ENCODE data around the gene SPRN.

The SPRN gene

DNA sequence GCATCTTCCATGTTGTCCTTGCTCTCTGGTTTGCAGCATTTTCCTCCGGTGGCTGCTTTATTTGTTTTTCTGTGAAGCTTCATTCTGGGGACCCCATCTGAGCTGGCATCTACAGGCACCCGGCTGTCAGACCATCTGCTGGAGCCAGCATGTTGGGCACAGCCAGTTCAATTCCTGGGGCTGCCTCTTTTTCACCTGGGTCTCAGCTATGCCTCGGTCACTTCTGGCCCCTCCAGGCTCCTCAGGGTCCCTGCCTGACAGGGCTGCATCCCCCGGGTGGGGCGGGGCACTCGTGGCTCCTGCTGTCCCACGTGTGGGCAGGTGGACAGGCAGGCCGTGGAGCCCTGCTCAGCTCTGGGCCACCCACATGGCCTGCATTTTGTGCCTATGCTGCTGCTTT lies 37.4 kb upstream of the SPRN start:
- no peak for TF ChIP-seq SPI1 (IDR thresholded peaks at IDR 0.05; ENCODE audit: borderline replicate concordance, low read depth)
- TF ChIP-seq, protein P1, sequence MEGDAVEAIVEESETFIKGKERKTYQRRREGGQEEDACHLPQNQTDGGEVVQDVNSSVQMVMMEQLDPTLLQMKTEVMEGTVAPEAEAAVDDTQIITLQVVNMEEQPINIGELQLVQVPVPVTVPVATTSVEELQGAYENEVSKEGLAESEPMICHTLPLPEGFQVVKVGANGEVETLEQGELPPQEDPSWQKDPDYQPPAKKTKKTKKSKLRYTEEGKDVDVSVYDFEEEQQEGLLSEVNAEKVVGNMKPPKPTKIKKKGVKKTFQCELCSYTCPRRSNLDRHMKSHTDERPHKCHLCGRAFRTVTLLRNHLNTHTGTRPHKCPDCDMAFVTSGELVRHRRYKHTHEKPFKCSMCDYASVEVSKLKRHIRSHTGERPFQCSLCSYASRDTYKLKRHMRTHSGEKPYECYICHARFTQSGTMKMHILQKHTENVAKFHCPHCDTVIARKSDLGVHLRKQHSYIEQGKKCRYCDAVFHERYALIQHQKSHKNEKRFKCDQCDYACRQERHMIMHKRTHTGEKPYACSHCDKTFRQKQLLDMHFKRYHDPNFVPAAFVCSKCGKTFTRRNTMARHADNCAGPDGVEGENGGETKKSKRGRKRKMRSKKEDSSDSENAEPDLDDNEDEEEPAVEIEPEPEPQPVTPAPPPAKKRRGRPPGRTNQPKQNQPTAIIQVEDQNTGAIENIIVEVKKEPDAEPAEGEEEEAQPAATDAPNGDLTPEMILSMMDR (IDR thresholded peaks at IDR 0.05; ENCODE audit: insufficient read depth, low read length) = no peak
- TF ChIP-seq, protein P2, sequence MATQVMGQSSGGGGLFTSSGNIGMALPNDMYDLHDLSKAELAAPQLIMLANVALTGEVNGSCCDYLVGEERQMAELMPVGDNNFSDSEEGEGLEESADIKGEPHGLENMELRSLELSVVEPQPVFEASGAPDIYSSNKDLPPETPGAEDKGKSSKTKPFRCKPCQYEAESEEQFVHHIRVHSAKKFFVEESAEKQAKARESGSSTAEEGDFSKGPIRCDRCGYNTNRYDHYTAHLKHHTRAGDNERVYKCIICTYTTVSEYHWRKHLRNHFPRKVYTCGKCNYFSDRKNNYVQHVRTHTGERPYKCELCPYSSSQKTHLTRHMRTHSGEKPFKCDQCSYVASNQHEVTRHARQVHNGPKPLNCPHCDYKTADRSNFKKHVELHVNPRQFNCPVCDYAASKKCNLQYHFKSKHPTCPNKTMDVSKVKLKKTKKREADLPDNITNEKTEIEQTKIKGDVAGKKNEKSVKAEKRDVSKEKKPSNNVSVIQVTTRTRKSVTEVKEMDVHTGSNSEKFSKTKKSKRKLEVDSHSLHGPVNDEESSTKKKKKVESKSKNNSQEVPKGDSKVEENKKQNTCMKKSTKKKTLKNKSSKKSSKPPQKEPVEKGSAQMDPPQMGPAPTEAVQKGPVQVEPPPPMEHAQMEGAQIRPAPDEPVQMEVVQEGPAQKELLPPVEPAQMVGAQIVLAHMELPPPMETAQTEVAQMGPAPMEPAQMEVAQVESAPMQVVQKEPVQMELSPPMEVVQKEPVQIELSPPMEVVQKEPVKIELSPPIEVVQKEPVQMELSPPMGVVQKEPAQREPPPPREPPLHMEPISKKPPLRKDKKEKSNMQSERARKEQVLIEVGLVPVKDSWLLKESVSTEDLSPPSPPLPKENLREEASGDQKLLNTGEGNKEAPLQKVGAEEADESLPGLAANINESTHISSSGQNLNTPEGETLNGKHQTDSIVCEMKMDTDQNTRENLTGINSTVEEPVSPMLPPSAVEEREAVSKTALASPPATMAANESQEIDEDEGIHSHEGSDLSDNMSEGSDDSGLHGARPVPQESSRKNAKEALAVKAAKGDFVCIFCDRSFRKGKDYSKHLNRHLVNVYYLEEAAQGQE (IDR thresholded peaks at IDR 0.05; ENCODE audit: insufficient replicate concordance, low read depth) = no peak
- no peak for TF ChIP-seq POLR2AphosphoS5 (IDR thresholded peaks at IDR 0.05; ENCODE audit: low read depth)
- no peak for TF ChIP-seq GABPA (IDR thresholded peaks at IDR 0.05; ENCODE audit: low read depth)
- no peak overlapping the region for H3K4me3 ChIP-seq (replicated peaks; ENCODE audit: insufficient read depth, low read length)
- H3K27me3 ChIP-seq (ENCODE audit: insufficient read depth, poor library complexity, severe bottlenecking) = no peaks in the 10 kb centered on the region
- no peak overlapping the region for H3K27ac ChIP-seq (replicated peaks)
- DNase-seq (ENCODE audit: low read depth in 1 of 2, low spot score in 1 of 2) = no peak

DNA sequence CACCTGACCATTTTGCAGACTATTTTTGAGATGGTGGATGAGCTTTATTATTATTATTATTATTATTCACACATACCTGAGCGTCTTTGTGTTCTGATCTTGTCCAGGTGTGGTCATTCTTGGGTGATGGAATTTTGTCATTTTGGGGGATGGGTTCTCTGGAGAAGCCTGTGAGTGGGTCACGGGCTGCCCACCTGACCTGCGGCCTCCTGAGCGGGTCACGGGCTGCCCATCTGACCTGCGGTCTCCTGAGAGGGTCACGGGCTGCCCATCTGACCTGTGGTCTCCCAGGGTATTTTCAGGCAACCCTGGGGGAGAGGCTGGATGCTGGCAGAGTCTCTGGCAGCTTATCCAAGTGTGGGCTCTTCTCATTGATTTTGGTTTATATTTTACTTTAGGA lies 36.6 kb upstream of the SPRN start:
- Histone ChIP-seq H3K4me3 (replicated peaks; ENCODE audit: insufficient read depth, low read length) (no peak overlapping the region), H3K27ac (replicated peaks) (no peak overlapping the region), H3K27me3 (ENCODE audit: insufficient read depth, poor library complexity, severe bottlenecking) (no peaks in the 10 kb centered on the region)
- DNase-seq (ENCODE audit: low read depth in 1 of 2, low spot score in 1 of 2) = no peak
- TF ChIP-seq POLR2AphosphoS5 (IDR thresholded peaks at IDR 0.05; ENCODE audit: low read depth) (no peak), GABPA (IDR thresholded peaks at IDR 0.05; ENCODE audit: low read depth) (no peak), SPI1 (IDR thresholded peaks at IDR 0.05; ENCODE audit: borderline replicate concordance, low read depth) (no peak)
- TF ChIP-seq, protein P2 (IDR thresholded peaks at IDR 0.05; ENCODE audit: insufficient replicate concordance, low read depth) = no peak
- TF ChIP-seq, protein P1 (IDR thresholded peaks at IDR 0.05; ENCODE audit: insufficient read depth, low read length) = no peak

DNA sequence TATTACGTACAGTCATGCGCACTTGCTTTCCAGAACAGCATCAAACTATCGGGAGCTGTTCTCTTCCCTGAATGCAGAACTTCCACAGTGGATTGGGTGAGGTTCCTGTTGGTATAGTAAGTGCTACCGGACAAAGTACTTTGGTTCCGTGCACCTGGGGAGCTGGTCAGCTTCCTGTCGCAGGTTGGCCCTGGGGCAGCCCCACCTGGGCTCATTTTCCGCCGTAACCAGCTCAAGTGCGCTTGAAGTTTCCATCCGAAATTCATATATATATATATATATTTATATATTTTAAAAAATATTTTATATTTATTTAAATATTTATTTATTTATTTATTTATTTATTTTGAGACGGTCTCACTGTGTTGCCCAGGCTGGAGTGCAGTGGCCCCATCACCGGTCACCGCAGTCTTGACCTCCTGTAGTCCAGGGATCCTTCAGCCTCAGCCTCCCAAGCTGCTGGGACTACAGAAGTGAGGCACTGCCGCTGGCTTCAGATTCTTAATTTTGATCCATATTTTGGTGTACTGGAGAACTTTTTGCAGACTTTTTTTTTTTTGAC lies 35.9 kb upstream of the SPRN start:
- Histone ChIP-seq H3K4me3 (replicated peaks; ENCODE audit: insufficient read depth, low read length) (no peak overlapping the region), H3K27ac (replicated peaks) (no peak overlapping the region), H3K27me3 (ENCODE audit: insufficient read depth, poor library complexity, severe bottlenecking) (no peaks in the 10 kb centered on the region)
- no peak for DNase-seq (ENCODE audit: low read depth in 1 of 2, low spot score in 1 of 2)
- TF ChIP-seq, protein P2 (IDR thresholded peaks at IDR 0.05; ENCODE audit: insufficient replicate concordance, low read depth) = no peak
- TF ChIP-seq, protein P1 (IDR thresholded peaks at IDR 0.05; ENCODE audit: insufficient read depth, low read length) = no peak
- no peak for TF ChIP-seq GABPA (IDR thresholded peaks at IDR 0.05; ENCODE audit: low read depth)
- no peak for TF ChIP-seq POLR2AphosphoS5 (IDR thresholded peaks at IDR 0.05; ENCODE audit: low read depth)
- no peak for TF ChIP-seq SPI1 (IDR thresholded peaks at IDR 0.05; ENCODE audit: borderline replicate concordance, low read depth)
